Liver (tissue), 3 donors: ENCODE results near the gene THAP11.

ENCODE experiments used
- ATF3 ChIP-seq: IDR thresholded peaks from 2 replicates; pipeline ENCODE4 v1.6.1; 2016; ENCODE audit warnings: antibody characterized with exemption
- CTCF ChIP-seq: fragments of 150-350 bp; IDR thresholded peaks from 2 replicates; pipeline ENCODE4 v1.5.1; 2017; ENCODE audit warnings: improper control_type of control experiment, low read depth, low read length; ENCODE audit not compliant: missing input control
- EGR1 ChIP-seq, 2 donors: IDR thresholded peaks; 2 replicates each; pipeline ENCODE4 v1.6.1; 2016 to 2018; ENCODE audit warnings: antibody characterized with exemption in 2 of 2, low read depth in 2 of 2
- FOXA1 ChIP-seq: IDR thresholded peaks from 2 replicates; pipeline ENCODE4 v1.6.1; 2016; ENCODE audit warnings: antibody characterized with exemption
- GABPA ChIP-seq, 2 donors: IDR thresholded peaks in 1 of 2; conservative IDR thresholded peaks in 1 of 2; 2 replicates each; pipeline ENCODE4 v1.6.1; 2016; ENCODE audit warnings: antibody characterized with exemption in 2 of 2, mild to moderate bottlenecking in 1 of 2, moderate library complexity in 1 of 2
- JUND ChIP-seq, 2 donors: IDR thresholded peaks; 2 replicates each; pipeline ENCODE4 v1.6.1; 2016; ENCODE audit warnings: antibody characterized with exemption in 2 of 2
- MAX ChIP-seq: IDR thresholded peaks from 2 replicates; pipeline ENCODE4 v1.6.1; 2016; ENCODE audit warnings: antibody characterized with exemption
- NR2F2 ChIP-seq: IDR thresholded peaks from 2 replicates; pipeline ENCODE4 v1.6.1; 2016; ENCODE audit warnings: antibody characterized with exemption
- RAD21 ChIP-seq, 2 donors: IDR thresholded peaks; 2 replicates each; pipeline ENCODE4 v1.6.1; 2016; ENCODE audit warnings: antibody characterized with exemption in 2 of 2, mild to moderate bottlenecking in 2 of 2
- REST ChIP-seq: IDR thresholded peaks from 2 replicates; pipeline ENCODE4 v1.6.1; 2016; ENCODE audit warnings: antibody characterized with exemption, mild to moderate bottlenecking
- SP1 ChIP-seq: IDR thresholded peaks from 2 replicates; pipeline ENCODE4 v1.6.1; 2018; ENCODE audit warnings: antibody characterized with exemption, mild to moderate bottlenecking
- TAF1 ChIP-seq: conservative IDR thresholded peaks from 2 replicates; pipeline ENCODE4 v1.6.1; 2016; ENCODE audit warnings: antibody characterized with exemption, mild to moderate bottlenecking
- YY1 ChIP-seq: IDR thresholded peaks from 2 replicates; pipeline ENCODE4 v1.6.1; 2016; ENCODE audit warnings: antibody characterized with exemption, mild to moderate bottlenecking
- ZBTB33 ChIP-seq: IDR thresholded peaks from 2 replicates; pipeline ENCODE4 v1.6.1; 2016; ENCODE audit warnings: antibody characterized with exemption
- donor health status: healthy.
- donor health status: healthy.

- TF ChIP-seq SP1, result no peak
- no peak for TF ChIP-seq YY1
- no peak for TF ChIP-seq CTCF
- no peak for TF ChIP-seq NR2F2
- TF ChIP-seq ZBTB33, result no peak
- no peak for TF ChIP-seq MAX
- no peak for TF ChIP-seq GABPA (IDR thresholded peaks at IDR 0.05 in 1 of 2, conservative IDR thresholded peaks at IDR 0.05 in 1 of 2)
- TF ChIP-seq REST, result no peak
- TF ChIP-seq EGR1 (IDR thresholded peaks at IDR 0.05; ENCODE audit: low read depth in 2 of 2), result no peak
- no peak for TF ChIP-seq TAF1
- TF ChIP-seq RAD21 (IDR thresholded peaks at IDR 0.05), result no peak
- TF ChIP-seq ATF3, result no peak
- no peak for TF ChIP-seq FOXA1
- TF ChIP-seq JUND (IDR thresholded peaks at IDR 0.05), result no peak
Measured at GRCh38 chr16:67822511-67822910, 19.6 kb upstream of the THAP11 start.
